ENCODE data around the gene MOXD1.

DNA sequence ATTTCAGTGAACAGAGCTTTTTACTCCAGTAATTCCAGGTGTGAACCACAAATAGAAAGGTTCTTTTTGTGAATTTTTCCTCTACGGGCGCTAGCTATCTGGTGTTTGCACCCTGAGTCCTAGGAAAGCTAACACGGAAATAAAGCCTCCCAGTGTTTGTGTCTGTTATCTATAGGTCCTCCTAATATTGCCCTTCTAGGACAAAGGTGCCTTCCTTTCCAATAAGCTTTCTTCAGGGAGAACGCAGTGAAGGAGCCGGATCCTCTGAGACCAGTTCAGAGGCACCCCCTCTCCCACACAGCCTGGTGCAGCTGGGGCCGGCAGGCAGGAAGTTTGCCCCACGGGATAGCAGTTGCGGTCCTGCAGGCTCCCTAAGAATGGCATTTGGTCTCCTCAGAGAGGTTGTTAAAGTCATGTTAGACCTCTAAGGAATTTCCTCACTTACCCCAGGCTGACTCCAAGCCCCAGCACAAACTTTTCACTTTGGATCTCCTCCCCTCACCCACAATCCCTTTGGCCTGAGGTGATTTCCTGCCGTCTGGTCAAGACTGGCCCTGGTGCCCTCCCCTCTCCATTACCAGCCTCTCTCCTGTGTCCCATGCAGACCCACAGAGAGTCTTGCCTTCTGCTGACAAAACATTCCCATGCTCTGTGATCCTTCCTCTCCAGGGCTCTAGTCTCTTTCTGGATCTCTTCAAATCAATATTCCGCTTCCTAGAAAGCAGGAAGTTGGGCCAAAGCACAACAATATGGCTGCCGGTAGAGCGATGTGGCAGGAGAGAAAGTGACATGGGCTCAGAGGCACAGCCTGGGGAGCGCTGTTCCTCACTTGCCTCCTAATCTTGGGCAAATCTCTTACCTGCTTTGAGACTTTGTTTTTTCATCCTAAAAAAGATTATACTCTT is 126.0 kb downstream of the MOXD1 start:
- TF ChIP-seq POLR2A (IDR thresholded peaks at IDR 0.05; ENCODE audit: low read depth, low read length) = no peak
- TF ChIP-seq POU2F2 (IDR thresholded peaks at IDR 0.05; ENCODE audit: low read depth, low read length) = no peak
